Measurements from ENCODE around the gene FAM236A. TPM values are rescaled to one million over a fixed set of nuclear protein-coding genes. Genes with fewer than 3 reads are reported as not detected.

FAM236A gene
- not detected in 2 replicates for total RNA-seq

DNA sequence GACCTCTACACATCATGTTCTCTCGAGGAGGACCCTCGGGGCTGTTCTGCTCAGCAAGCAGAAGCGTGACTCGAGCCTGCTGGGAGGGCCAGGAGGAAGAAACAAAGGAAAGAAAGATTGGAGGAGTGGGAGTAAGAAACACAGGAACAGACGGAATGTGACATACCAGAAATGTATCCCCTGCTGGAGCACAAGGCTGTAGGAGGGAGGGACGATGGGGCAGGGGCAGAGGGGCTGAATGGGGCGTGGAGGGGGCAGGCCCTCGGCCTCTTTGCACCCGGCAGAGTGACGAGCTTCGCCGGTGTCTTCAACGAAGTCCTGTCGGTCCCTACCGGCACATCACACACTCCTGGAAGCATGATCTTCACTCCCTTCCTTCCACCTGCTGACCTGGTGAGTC, at the start of gene FAM236A:
FAM236A (plus strand) TSS at position 301 of the 400 bp plus-strand sequence; CDS start at position 358, 57 bp downstream.

DNA sequence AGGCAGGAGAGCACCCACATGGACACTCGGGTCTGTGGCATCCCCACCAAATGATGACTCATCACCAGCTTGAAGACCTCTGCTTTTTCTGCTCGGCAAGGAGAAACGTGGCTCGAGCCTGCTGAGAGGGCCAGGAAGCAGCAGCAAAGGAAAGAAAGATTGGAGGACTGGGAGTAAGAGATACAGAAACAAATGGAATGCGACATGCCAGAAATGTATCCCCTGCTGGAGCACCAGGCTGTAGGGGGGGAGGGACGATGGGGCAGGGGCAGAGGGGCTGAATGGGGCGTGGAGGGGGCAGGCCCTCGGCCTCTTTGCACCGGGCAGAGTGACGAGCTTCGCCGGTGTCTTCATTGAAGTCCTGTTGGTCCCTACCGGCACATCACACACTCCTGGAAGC, 25.7 kb upstream of the FAM236A start, which contains the start of gene FAM236C:
FAM236C (plus strand) TSS at position 301 of the 400 bp plus-strand sequence. CDS start 100 bp downstream, outside the sequence.

DNA sequence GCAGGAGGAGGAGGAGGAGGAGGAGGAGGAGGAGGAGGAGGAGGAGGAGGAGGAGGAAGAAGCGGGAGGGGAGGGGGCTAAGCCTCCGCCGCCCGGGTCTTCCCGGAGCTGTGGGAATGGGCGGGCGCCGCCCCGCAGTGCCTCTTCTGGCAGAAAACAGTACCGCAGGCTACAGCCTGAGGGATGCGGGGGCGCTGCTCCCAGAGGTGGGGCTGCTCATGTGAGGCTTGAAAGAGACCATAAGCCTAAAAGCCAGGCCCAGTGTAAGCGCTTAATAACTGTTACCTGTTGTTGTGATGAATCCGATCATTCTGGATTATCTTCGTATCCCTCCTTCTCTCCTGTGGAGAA, 5.8 kb downstream of the FAM236A start, which contains the start of gene DMRTC1:
DMRTC1 (minus strand) TSS at position 19 of the 351 bp plus-strand sequence. CDS start 68,143 bp downstream, outside the sequence.

Other genes starting within 250 kb of the FAM236A start
- 6.3 and 10.3 TPM in 2 replicates for gene PHKA1, start 223.9 kb upstream of the FAM236A start, total RNA-seq
- gene DMRTC1B, start 161.3 kb upstream of the FAM236A start, total RNA-seq, result not detected in 2 replicates
- not detected in 2 replicates for gene FAM236B, start 155.5 kb upstream of the FAM236A start, total RNA-seq
- gene FAM236D, start 130.0 kb upstream of the FAM236A start, total RNA-seq, result not detected in 2 replicates
- not detected in 2 replicates for gene FAM236C, start 25.6 kb upstream of the FAM236A start, total RNA-seq
- gene DMRTC1, start 5.6 kb downstream of the FAM236A start, total RNA-seq, result not detected in 2 replicates
- gene PABPC1L2B, start 64.7 kb downstream of the FAM236A start, total RNA-seq, result not detected in 2 replicates
- not detected in 2 replicates for gene PABPC1L2A, start 141.3 kb downstream of the FAM236A start, total RNA-seq